GM21526 (cell line): ENCODE data around the gene ABCC9.

Experiments used
- ATAC-seq: cut with Tn5 transposase; IDR thresholded peaks from one replicate; pipeline ENCODE4 v1.9.1; 2021; ENCODE audit warnings: moderate library complexity; ENCODE audit not compliant: unreplicated experiment, low FRiP score

The ABCC9 gene

GRCh38 chr12:21780786-21781185 lies 160.4 kb downstream of the ABCC9 start:
- no peak for ATAC-seq

- no peak for ATAC-seq
These were observed 165.1 kb downstream of the ABCC9 start for GRCh38 chr12:21776175-21776574.

GRCh38 chr12:21775133-21775820 lies 165.9 kb downstream of the ABCC9 start:
- ATAC-seq = no peak

- ATAC-seq = no peak
These were observed 166.7 kb downstream of the ABCC9 start, which contains the start of gene KCNJ8 for GRCh38 chr12:21774358-21775132. KCNJ8 (minus strand) TSS chr12:21774706; CDS start chr12:21773616, 1,090 bp downstream.

- no peak for ATAC-seq
These were observed 167.4 kb downstream of the ABCC9 start for GRCh38 chr12:21773806-21774205.

- no peak for ATAC-seq
These were observed 167.9 kb downstream of the ABCC9 start for GRCh38 chr12:21773263-21773741.

GRCh38 chr12:21771311-21771710 lies 169.9 kb downstream of the ABCC9 start:
- ATAC-seq = no peak

GRCh38 chr12:21769307-21769706 lies 171.9 kb downstream of the ABCC9 start:
- no peak for ATAC-seq

- ATAC-seq = no peak
These were observed 174.8 kb downstream of the ABCC9 start for GRCh38 chr12:21766403-21766802.

- ATAC-seq = no peak
These were observed 176.3 kb downstream of the ABCC9 start for GRCh38 chr12:21764950-21765349.

- ATAC-seq = no peak
These were observed 177.2 kb downstream of the ABCC9 start for GRCh38 chr12:21764065-21764464.

- ATAC-seq = no peak
These were observed 177.7 kb downstream of the ABCC9 start for GRCh38 chr12:21763531-21763930.

GRCh38 chr12:21759737-21760136 lies 181.5 kb downstream of the ABCC9 start:
- no peak for ATAC-seq

- ATAC-seq = no peak
These were observed 183.5 kb downstream of the ABCC9 start for GRCh38 chr12:21757735-21758134.

- no peak for ATAC-seq
These were observed 184.5 kb downstream of the ABCC9 start for GRCh38 chr12:21756699-21757098.

GRCh38 chr12:21751517-21751916 lies 189.7 kb downstream of the ABCC9 start:
- ATAC-seq = no peak
